Mucosa of rectum (tissue), 2 donors: ENCODE results near the gene ROCK2.
"Not testable (repeated sequence)": the region's sequence is repeated elsewhere in the genome, so short reads cannot be mapped to it uniquely, and the experiment has no call there.

Source experiments
- H3K27ac ChIP-seq, 2 donors: one replicate each; pipeline ENCODE4 v1.7.0; 2013; ENCODE audit warnings: inconsistent platforms in 2 of 2, low read depth in 2 of 2, low read length in 2 of 2
- H3K27me3 ChIP-seq, 2 donors: one replicate each; pipeline ENCODE4 v1.7.0; 2013; ENCODE audit warnings: low read length in 2 of 2; ENCODE audit not compliant: control insufficient read depth in 2 of 2, insufficient read depth in 2 of 2
- H3K36me3 ChIP-seq, 2 donors: one replicate each; pipeline ENCODE4 v1.7.0; 2013; ENCODE audit warnings: low read length in 2 of 2; ENCODE audit not compliant: control insufficient read depth in 2 of 2, insufficient read depth in 2 of 2
- H3K4me1 ChIP-seq, 2 donors: one replicate each; pipeline ENCODE4 v1.7.0; 2013; ENCODE audit warnings: low read length in 2 of 2, mild to moderate bottlenecking in 1 of 2; ENCODE audit not compliant: control insufficient read depth in 2 of 2, insufficient read depth in 2 of 2
- H3K4me3 ChIP-seq, 2 donors: one replicate each; pipeline ENCODE4 v1.7.0; 2013; ENCODE audit warnings: low read length in 2 of 2
- H3K9ac ChIP-seq, 2 donors: one replicate each; pipeline ENCODE4 v1.7.0; 2013; ENCODE audit warnings: low read length in 2 of 2, low read depth in 1 of 2, mild to moderate bottlenecking in 1 of 2
- H3K9me3 ChIP-seq, 2 donors: one replicate each; pipeline ENCODE4 v1.7.0; 2013; ENCODE audit warnings: low read length in 2 of 2; ENCODE audit not compliant: control insufficient read depth in 2 of 2
- donor health status: healthy.
- donor health status: Normal muscosa, but diverticular disease.

ROCK2 gene

GRCh38 chr2:11260979-11261378, 83.5 kb downstream of the ROCK2 start:
- H3K9ac ChIP-seq: no peak overlapping the region
- no peaks in the 10 kb centered on the region for H3K9me3 ChIP-seq
- no peaks in the 10 kb centered on the region for H3K4me1 ChIP-seq
- H3K27me3 ChIP-seq: no peaks in the 10 kb centered on the region
- no peak overlapping the region for H3K27ac ChIP-seq
- H3K36me3 ChIP-seq: peaks cover 3% of the 10 kb centered on the region in 2 donors
- no peak overlapping the region for H3K4me3 ChIP-seq

- H3K4me1 ChIP-seq: peaks cover 0 to 3% of the 10 kb centered on the region in 2 donors
- H3K4me3 ChIP-seq: no peak overlapping the region
- H3K27ac ChIP-seq: no peak overlapping the region
- H3K9me3 ChIP-seq: no peaks in the 10 kb centered on the region
- no peak overlapping the region for H3K9ac ChIP-seq
- peaks cover 3% of the 10 kb centered on the region in 2 donors for H3K36me3 ChIP-seq
- H3K27me3 ChIP-seq: no peaks in the 10 kb centered on the region
These were observed 86.5 kb downstream of the ROCK2 start for GRCh38 chr2:11257964-11258363.

GRCh38 chr2:11257078-11257477, 87.4 kb downstream of the ROCK2 start:
- Histone ChIP-seq H3K9me3 (no peaks in the 10 kb centered on the region), H3K27ac (no peak overlapping the region), H3K9ac (no peak overlapping the region), H3K27me3 (no peaks in the 10 kb centered on the region), H3K36me3 (peaks cover 3% of the 10 kb centered on the region in 2 donors), H3K4me3 (no peak overlapping the region), H3K4me1 (peaks cover 0 to 3% of the 10 kb centered on the region in 2 donors)

GRCh38 chr2:11256166-11256565, 88.3 kb downstream of the ROCK2 start:
- Histone ChIP-seq H3K4me1 (peaks cover 0 to 3% of the 10 kb centered on the region in 2 donors), H3K27ac (no peak overlapping the region), H3K36me3 (peaks cover 3% of the 10 kb centered on the region in 2 donors), H3K9me3 (no peaks in the 10 kb centered on the region), H3K4me3 (no peak overlapping the region), H3K27me3 (no peaks in the 10 kb centered on the region), H3K9ac (no peak overlapping the region)

- no peaks in the 10 kb centered on the region for H3K9me3 ChIP-seq
- H3K9ac ChIP-seq: no peak overlapping the region
- H3K36me3 ChIP-seq: peaks cover 3% of the 10 kb centered on the region in 2 donors
- no peak overlapping the region for H3K27ac ChIP-seq
- peaks cover 0 to 3% of the 10 kb centered on the region in 2 donors for H3K4me1 ChIP-seq
- no peaks in the 10 kb centered on the region for H3K27me3 ChIP-seq
- H3K4me3 ChIP-seq: no peak overlapping the region
These were observed 90.3 kb downstream of the ROCK2 start for GRCh38 chr2:11254100-11254536.

GRCh38 chr2:11252458-11252857, 92.0 kb downstream of the ROCK2 start:
- not testable (repeated sequence) for H3K27ac ChIP-seq, H3K36me3 ChIP-seq, H3K27me3 ChIP-seq, H3K4me3 ChIP-seq, H3K9ac ChIP-seq, H3K4me1 ChIP-seq, H3K9me3 ChIP-seq

- H3K27me3 ChIP-seq: no peaks in the 10 kb centered on the region
- H3K4me1 ChIP-seq: peaks cover 0 to 3% of the 10 kb centered on the region in 2 donors
- H3K9me3 ChIP-seq: no peaks in the 10 kb centered on the region
- no peak overlapping the region for H3K4me3 ChIP-seq
- peaks cover 3 to 9% of the 10 kb centered on the region in 2 donors for H3K36me3 ChIP-seq
- no peak overlapping the region for H3K27ac ChIP-seq
- H3K9ac ChIP-seq: no peak overlapping the region
These were observed 93.8 kb downstream of the ROCK2 start for GRCh38 chr2:11250400-11251196.

GRCh38 chr2:11245322-11245721, 99.1 kb downstream of the ROCK2 start:
- Histone ChIP-seq H3K4me3 (no peak overlapping the region), H3K4me1 (peaks cover 0 to 2% of the 10 kb centered on the region in 2 donors), H3K27me3 (no peaks in the 10 kb centered on the region), H3K9me3 (no peaks in the 10 kb centered on the region), H3K36me3 (peaks cover 3 to 13% of the 10 kb centered on the region in 2 donors), H3K9ac (no peak overlapping the region), H3K27ac (no peak overlapping the region)

GRCh38 chr2:11244091-11244826, 100.2 kb downstream of the ROCK2 start:
- H3K9ac ChIP-seq: no peak overlapping the region
- peaks cover 3 to 13% of the 10 kb centered on the region in 2 donors for H3K36me3 ChIP-seq
- no peaks in the 10 kb centered on the region for H3K27me3 ChIP-seq
- no peaks in the 10 kb centered on the region for H3K9me3 ChIP-seq
- no peak overlapping the region for H3K27ac ChIP-seq
- peaks cover 0 to 5% of the 10 kb centered on the region in 2 donors for H3K4me1 ChIP-seq
- H3K4me3 ChIP-seq: no peak overlapping the region

GRCh38 chr2:11243512-11243911, 100.9 kb downstream of the ROCK2 start:
- Histone ChIP-seq H3K36me3 (peaks cover 3 to 13% of the 10 kb centered on the region in 2 donors), H3K9me3 (no peaks in the 10 kb centered on the region), H3K4me1 (peaks cover 0 to 5% of the 10 kb centered on the region in 2 donors), H3K27ac (no peak overlapping the region), H3K27me3 (no peaks in the 10 kb centered on the region), H3K4me3 (no peak overlapping the region), H3K9ac (no peak overlapping the region)
